ENCODE data around the gene SLC35F3. TPM values are rescaled to one million over a fixed set of nuclear protein-coding genes. Genes with fewer than 3 reads are reported as not detected.

The SLC35F3 gene
- total RNA-seq, 2 donors from 2014 or later = 0.13 TPM; not detected in 1

DNA sequence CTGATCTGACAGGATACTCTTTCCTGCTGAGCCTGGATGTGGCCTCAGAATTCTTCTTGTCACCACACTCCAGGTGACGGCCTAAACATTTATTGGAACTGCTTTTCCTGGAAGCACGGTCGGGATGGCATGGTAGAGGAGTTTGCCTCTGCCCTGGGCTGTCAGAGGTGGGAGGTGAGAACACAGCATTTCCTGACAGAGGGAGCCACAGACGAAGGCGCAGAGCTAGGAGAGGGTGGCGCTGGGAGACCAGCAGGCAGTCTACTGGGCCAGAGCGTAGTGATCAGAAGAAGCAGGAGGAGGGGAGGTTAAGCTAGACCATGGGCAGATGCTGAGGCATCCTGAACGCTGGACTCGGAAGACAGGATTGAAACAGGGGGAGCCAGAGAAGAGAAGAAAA, 315.2 kb downstream of the SLC35F3 start:
- TF ChIP-seq, protein P1, sequence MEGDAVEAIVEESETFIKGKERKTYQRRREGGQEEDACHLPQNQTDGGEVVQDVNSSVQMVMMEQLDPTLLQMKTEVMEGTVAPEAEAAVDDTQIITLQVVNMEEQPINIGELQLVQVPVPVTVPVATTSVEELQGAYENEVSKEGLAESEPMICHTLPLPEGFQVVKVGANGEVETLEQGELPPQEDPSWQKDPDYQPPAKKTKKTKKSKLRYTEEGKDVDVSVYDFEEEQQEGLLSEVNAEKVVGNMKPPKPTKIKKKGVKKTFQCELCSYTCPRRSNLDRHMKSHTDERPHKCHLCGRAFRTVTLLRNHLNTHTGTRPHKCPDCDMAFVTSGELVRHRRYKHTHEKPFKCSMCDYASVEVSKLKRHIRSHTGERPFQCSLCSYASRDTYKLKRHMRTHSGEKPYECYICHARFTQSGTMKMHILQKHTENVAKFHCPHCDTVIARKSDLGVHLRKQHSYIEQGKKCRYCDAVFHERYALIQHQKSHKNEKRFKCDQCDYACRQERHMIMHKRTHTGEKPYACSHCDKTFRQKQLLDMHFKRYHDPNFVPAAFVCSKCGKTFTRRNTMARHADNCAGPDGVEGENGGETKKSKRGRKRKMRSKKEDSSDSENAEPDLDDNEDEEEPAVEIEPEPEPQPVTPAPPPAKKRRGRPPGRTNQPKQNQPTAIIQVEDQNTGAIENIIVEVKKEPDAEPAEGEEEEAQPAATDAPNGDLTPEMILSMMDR (IDR thresholded peaks at IDR 0.05) = no peak
- Histone ChIP-seq H3K27me3 (peaks cover 5% of the 10 kb centered on the region), H3K9ac (ENCODE audit: low read depth in 2 of 2, low read length in 2 of 2) (no peak overlapping the region), H3K4me3 (no peak overlapping the region), H3K4me1 (no peaks in the 10 kb centered on the region), H3K27ac (no peak overlapping the region), H3K9me3 (no peaks in the 10 kb centered on the region), H3K36me3 (no peaks in the 10 kb centered on the region)
- no peak for DNase-seq
- intact Hi-C loops (cut with DNase I) = no loop called here

DNA sequence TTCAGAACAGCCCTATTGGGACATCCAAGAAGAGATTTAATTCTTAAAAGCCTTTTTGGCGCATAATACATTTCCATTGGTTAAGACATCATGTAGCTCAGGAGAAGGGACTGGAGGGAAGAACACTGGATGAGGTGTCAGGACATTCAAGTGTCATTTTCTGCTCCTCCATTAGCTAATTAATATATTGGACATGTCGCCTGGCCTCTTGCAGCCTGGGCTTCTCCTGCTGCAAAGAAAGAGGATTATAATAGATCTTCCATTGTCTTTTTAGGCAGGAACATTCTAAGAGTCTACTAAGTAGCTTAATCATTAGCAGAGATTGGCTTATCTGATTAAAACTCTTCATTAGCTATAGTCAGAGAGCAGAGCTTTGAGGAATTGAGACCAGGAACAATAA, 317.1 kb downstream of the SLC35F3 start:
- Histone ChIP-seq H3K27ac (no peak overlapping the region), H3K27me3 (no peaks in the 10 kb centered on the region), H3K9me3 (no peaks in the 10 kb centered on the region), H3K36me3 (no peaks in the 10 kb centered on the region), H3K4me3 (no peak overlapping the region), H3K4me1 (no peaks in the 10 kb centered on the region), H3K9ac (ENCODE audit: low read depth in 2 of 2, low read length in 2 of 2) (no peak overlapping the region)
- DNase-seq = no peak
- intact Hi-C loops (cut with DNase I) = no loop called here
- TF ChIP-seq, protein P1 (IDR thresholded peaks at IDR 0.05) = no peak

DNA sequence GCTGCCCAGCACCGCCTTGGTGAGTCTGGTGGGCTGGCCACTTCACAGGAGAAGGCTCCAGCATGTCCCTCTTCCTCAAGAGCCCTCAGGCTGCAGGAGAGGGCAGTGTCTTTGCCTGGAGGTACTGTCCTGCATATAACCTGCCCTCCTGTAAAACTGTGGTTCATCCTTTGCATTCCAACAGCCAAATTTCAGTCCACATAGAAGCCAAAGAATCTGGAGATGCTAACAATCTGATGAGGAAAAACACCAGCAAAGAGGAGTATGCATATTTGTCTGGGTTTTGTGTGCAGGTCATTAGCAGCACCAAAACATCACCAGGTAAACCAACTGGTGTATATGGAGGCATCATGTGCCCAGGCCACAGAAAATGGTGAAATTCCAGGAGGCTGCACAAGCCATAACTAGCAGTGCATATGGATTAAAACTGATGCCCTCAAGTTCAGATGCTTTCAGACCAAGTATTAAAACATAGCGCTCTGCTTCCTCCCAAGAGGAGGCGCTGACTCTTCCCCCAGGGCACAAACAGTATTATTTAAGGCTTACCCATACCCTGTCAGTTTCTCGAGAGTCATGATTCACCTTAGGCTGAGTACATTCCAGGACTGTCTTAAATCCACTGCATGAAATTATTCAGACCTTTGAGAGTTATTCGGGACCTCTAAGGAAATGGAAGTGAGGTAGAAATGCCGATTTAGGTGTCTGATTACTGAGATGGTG, 318.2 kb downstream of the SLC35F3 start:
- H3K27me3 ChIP-seq = no peaks in the 10 kb centered on the region
- intact Hi-C loops (cut with DNase I) = no loop called here
- TF ChIP-seq, protein P1 (IDR thresholded peaks at IDR 0.05) = no peak
- H3K36me3 ChIP-seq = no peaks in the 10 kb centered on the region
- H3K9ac ChIP-seq (ENCODE audit: low read depth in 2 of 2, low read length in 2 of 2) = no peak overlapping the region
- H3K4me1 ChIP-seq = no peaks in the 10 kb centered on the region
- no peak overlapping the region for H3K4me3 ChIP-seq
- DNase-seq = no peak
- H3K9me3 ChIP-seq = no peaks in the 10 kb centered on the region
- no peak overlapping the region for H3K27ac ChIP-seq

DNA sequence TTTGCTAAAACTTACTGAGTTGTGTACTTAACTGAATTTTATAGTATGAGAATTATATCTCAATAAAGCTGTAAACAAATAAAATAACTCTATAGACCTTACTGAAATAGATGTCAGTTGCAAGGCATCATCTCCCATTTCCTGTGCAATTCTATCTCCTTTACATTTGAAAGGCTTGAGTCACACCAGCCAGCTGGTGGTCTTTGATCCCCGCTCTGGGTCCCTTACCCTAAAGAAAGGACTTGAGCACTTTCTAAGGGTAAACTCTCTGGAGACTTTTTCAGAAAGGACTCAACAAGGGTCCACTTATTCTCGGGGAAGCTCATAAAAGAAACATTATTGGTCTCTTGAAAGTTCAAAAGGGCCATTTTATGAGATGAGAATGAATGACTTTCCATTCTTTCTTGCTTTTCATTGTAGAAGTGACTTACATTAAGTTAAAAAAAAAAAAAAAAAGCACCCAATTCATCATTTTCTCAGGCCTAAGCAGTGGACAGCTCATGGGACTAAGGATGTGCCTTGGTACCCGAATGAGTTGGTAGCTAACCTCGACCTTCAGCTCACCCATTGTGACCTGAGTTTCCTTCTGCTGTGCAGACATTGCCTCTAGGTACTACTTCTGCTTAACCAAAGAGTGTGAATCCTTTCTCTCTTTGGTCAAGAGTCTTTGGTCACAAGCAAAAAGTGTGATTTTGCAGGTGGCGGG, 321.8 kb downstream of the SLC35F3 start:
- TF ChIP-seq, protein P1 (IDR thresholded peaks at IDR 0.05) = no peak
- Histone ChIP-seq H3K36me3 (no peaks in the 10 kb centered on the region), H3K4me3 (no peak overlapping the region), H3K4me1 (no peaks in the 10 kb centered on the region), H3K9me3 (no peaks in the 10 kb centered on the region), H3K27ac (no peak overlapping the region), H3K9ac (ENCODE audit: low read depth in 2 of 2, low read length in 2 of 2) (no peak overlapping the region), H3K27me3 (no peaks in the 10 kb centered on the region)
- intact Hi-C loops (cut with DNase I) = no loop called here
- DNase-seq = no peak

DNA sequence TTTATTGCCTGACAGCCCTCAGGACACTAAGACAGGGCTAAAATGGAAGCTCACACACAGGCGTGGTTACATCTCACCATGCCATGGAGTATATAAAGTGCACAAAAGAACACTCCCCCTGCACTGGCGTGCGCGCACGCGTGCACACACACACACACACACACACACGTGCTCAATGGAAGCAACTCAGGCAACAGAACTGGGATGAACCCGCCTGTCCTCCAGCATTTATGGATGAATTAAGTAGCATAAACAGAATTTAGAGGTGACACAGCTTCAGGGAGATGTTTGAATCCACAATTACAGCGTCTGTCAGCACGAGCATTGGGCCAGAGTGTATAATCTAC, 322.3 kb downstream of the SLC35F3 start:
- intact Hi-C loops (cut with DNase I) = no loop called here
- TF ChIP-seq, protein P1 (IDR thresholded peaks at IDR 0.05) = no peak
- H3K27ac ChIP-seq = no peak overlapping the region
- H3K4me3 ChIP-seq = no peak overlapping the region
- H3K27me3 ChIP-seq = no peaks in the 10 kb centered on the region
- no peak overlapping the region for H3K9ac ChIP-seq (ENCODE audit: low read depth in 2 of 2, low read length in 2 of 2)
- H3K36me3 ChIP-seq = no peaks in the 10 kb centered on the region
- H3K9me3 ChIP-seq = no peaks in the 10 kb centered on the region
- H3K4me1 ChIP-seq = no peaks in the 10 kb centered on the region
- no peak for DNase-seq

All from colonic mucosa (tissue), 4 donors.